Stimulated activated CD4-positive, alpha-beta T cell treated with anti-CD3 and anti-CD28 coated beads, Interleukin-12 subunit alpha, Interleukin-12 subunit beta, amount 100 ng/mL, for 24 hours (primary cell): ENCODE results near the gene RSRP1.

Source experiments
- DNase-seq, 2 experiments: peaks; one replicate each; pipeline ENCODE4 v3.0.0-alpha.2; 2020; ENCODE audit warnings: low read depth in 2 of 2

RSRP1 gene

GRCh38 chr1:25194054-25194453 is 53.2 kb downstream of the RSRP1 start:
- DNase-seq: no peak

- no peak for DNase-seq
Observed at GRCh38 chr1:25193229-25193628, 54.0 kb downstream of the RSRP1 start.
